Gastrocnemius medialis (tissue), 4 donors: ENCODE measurements around the gene IFRD2.

Experiments used
- CTCF ChIP-seq, 5 experiments: fragments of 450-650 bp in 3 of 5; fragments of 200-600 bp in 2 of 5; sonication (generic) in 2 of 5; IDR thresholded peaks in 4 of 5; conservative IDR thresholded peaks in 1 of 5; 1 replicate in 4 of 5; 2 replicates in 1 of 5; pipeline ENCODE4 v1.5.1; 2016 to 2019; ENCODE audit warnings: antibody characterized with exemption in 5 of 5, mild to moderate bottlenecking in 3 of 5, moderate library complexity in 3 of 5
- POLR2A ChIP-seq, 2 donors: fragments of 450-650 bp; IDR thresholded peaks; one replicate each; pipeline ENCODE4 v1.6.1; 2017; ENCODE audit warnings: antibody characterized with exemption in 2 of 2, mild to moderate bottlenecking in 2 of 2, moderate library complexity in 2 of 2

- TF ChIP-seq CTCF (IDR thresholded peaks at IDR 0.05 in 4 of 5, conservative IDR thresholded peaks at IDR 0.05 in 1 of 5) (no peak), POLR2A (IDR thresholded peaks at IDR 0.05) (no peak)
Observed at GRCh38 chr3:50271314-50271936, 20.8 kb downstream of the IFRD2 start.
